ENCODE measurements around the gene TMC5.

Gene TMC5

DNA sequence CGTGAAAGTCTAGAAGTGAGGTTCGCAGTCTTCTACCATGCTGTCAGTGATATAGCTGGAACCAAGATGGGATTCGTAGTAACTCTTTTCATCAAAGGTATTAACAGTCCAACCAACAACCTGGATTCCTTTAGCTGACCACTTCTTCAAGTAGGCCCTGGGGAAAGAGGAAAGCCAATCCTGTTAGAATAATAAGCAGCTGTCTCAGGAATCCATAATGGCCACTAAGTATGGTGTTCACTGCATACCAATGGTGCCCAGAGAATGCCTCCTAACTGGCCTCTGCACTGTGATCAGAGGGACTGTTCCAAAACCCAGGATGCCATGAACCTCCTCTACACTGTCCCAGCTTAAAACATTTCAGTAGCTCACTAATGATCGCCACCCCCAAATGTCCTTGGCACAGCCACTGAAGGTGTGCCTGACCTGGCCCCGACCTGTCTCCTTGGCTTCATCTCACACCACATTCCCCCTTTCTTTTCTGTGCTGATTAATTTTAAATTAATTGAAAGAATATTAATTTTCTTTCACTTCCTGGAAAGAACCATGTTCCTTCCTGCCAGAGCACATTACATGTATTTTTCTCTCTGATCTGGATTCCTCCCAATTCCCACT lies 85.9 kb downstream of the TMC5 start:
- H3K27ac Mint-ChIP-seq, result no peak overlapping the region
- H3K4me3 Mint-ChIP-seq, result no peak overlapping the region
- H3K36me3 Mint-ChIP-seq, result peaks cover 18% of the 10 kb centered on the region
- no peaks in the 10 kb centered on the region for H3K27me3 Mint-ChIP-seq
- no peaks in the 10 kb centered on the region for H3K4me1 Mint-ChIP-seq
- no peaks in the 10 kb centered on the region for H3K9me3 Mint-ChIP-seq

DNA sequence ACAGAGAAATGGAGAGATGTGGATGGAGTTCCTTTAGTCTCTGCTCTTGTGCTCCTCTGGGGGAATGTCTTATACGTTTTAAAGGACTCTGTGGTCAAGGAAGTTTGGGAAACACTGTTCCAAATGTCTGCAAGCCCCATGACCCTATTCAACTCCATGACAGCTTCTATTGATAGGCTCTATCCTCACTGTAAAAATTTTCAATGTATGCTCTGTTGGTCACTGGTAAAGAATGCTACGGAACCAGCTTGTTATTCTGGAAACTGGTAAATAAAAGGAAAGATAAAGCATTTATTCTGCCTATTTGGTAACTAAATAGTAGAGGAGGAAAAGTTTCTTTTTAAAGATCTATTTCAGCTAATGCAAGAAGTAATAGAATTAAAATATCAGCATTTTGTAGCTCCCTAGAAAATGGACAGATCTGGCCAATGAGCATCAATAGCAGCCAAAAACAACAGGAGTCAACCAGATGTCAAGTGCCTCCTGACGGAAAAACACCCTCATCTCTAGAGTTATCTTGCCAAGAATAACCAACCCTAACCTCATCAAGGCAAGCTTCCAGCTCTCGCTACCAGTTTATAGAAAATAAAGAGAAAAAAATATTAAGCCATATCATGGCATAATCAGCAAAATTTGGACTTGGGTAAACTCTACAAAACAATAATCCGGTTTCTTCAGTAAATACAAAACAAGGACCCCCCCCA lies 88.1 kb downstream of the TMC5 start:
- H3K9me3 Mint-ChIP-seq, result no peaks in the 10 kb centered on the region

GRCh38 chr16:19506965-19507364 lies 89.3 kb downstream of the TMC5 start:
- Mint-ChIP-seq H3K27me3 (no peaks in the 10 kb centered on the region), H3K9me3 (no peaks in the 10 kb centered on the region), H3K27ac (no peak overlapping the region), H3K36me3 (peaks cover 14% of the 10 kb centered on the region), H3K4me3 (no peak overlapping the region), H3K4me1 (no peaks in the 10 kb centered on the region)

More for the DNA sequence above, 88.1 kb downstream of the TMC5 start:
- Mint-ChIP-seq H3K4me3 (no peak overlapping the region), H3K27me3 (no peaks in the 10 kb centered on the region), H3K36me3 (peaks cover 16% of the 10 kb centered on the region), H3K4me1 (no peaks in the 10 kb centered on the region), H3K27ac (no peak overlapping the region)

DNA sequence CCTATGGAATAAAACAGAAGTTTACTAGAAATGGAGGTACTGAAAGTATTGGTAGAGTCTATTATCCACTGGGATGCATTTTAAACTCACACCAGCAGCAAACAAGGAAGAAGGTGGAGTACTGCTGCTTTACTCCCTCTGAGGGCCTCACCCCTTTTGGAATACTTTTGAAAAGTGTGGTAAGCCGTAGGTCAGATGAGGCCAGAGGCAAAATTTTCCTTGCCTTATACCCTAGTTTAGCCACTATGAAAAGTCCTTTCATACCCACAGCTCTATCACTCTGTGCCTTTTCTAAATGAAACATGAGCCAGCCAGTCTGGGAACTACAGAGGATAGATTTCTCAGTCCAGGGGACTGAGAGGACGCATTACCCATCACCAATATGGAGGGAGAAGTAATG lies 90.2 kb downstream of the TMC5 start:
- Mint-ChIP-seq H3K4me1 (peaks cover 5% of the 10 kb centered on the region), H3K27me3 (no peaks in the 10 kb centered on the region), H3K9me3 (no peaks in the 10 kb centered on the region), H3K36me3 (peaks cover 11% of the 10 kb centered on the region), H3K4me3 (no peak overlapping the region), H3K27ac (no peak overlapping the region)

DNA sequence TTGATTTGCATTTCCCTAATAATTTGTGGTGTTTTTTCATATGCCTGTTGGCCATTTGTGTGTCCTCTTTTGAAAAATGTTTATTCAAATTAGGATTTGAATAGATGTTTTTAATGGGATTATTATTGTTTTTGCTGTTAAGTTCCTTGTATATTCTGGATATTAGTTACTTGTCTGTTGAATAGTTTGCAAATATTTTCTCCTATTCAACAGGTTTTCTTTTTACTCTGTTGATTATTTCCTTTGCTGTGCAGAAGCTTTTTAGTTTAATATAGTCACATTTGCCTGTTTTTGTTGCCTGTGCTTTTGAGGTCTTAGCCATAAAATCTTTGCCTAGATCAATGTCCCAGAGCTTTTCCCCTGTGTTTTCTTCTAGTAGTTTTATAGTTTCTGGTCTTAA lies 94.6 kb downstream of the TMC5 start:
- Mint-ChIP-seq H3K9me3 (no peaks in the 10 kb centered on the region), H3K36me3 (peaks cover 6% of the 10 kb centered on the region), H3K27me3 (no peaks in the 10 kb centered on the region), H3K4me1 (peaks cover 29% of the 10 kb centered on the region), H3K4me3 (no peak overlapping the region), H3K27ac (no peak overlapping the region)

- peaks cover 37% of the 10 kb centered on the region for H3K4me1 Mint-ChIP-seq
- H3K36me3 Mint-ChIP-seq, result peaks cover 8% of the 10 kb centered on the region
- H3K9me3 Mint-ChIP-seq, result no peaks in the 10 kb centered on the region
- no peaks in the 10 kb centered on the region for H3K27me3 Mint-ChIP-seq
- H3K4me3 Mint-ChIP-seq, result no peak overlapping the region
- no peak overlapping the region for H3K27ac Mint-ChIP-seq
Measured at GRCh38 chr16:19513377-19514053, 95.8 kb downstream of the TMC5 start.

GRCh38 chr16:19515757-19516156 lies 98.1 kb downstream of the TMC5 start:
- Mint-ChIP-seq H3K4me3 (no peak overlapping the region), H3K27me3 (no peaks in the 10 kb centered on the region), H3K4me1 (peaks cover 48% of the 10 kb centered on the region), H3K27ac (no peak overlapping the region), H3K36me3 (peaks cover 8% of the 10 kb centered on the region), H3K9me3 (no peaks in the 10 kb centered on the region)

GRCh38 chr16:19517424-19518089 lies 99.9 kb downstream of the TMC5 start:
- peaks cover 8% of the 10 kb centered on the region for H3K36me3 Mint-ChIP-seq
- no peak overlapping the region for H3K27ac Mint-ChIP-seq
- no peaks in the 10 kb centered on the region for H3K27me3 Mint-ChIP-seq
- peaks cover 61% of the 10 kb centered on the region for H3K4me1 Mint-ChIP-seq
- no peaks in the 10 kb centered on the region for H3K9me3 Mint-ChIP-seq
- no peak overlapping the region for H3K4me3 Mint-ChIP-seq

GRCh38 chr16:19518388-19518787 lies 100.7 kb downstream of the TMC5 start:
- H3K4me3 Mint-ChIP-seq, result no peak overlapping the region
- peaks cover 8% of the 10 kb centered on the region for H3K36me3 Mint-ChIP-seq
- peaks cover 59% of the 10 kb centered on the region for H3K4me1 Mint-ChIP-seq
- H3K9me3 Mint-ChIP-seq, result no peaks in the 10 kb centered on the region
- H3K27ac Mint-ChIP-seq, result no peak overlapping the region
- H3K27me3 Mint-ChIP-seq, result no peaks in the 10 kb centered on the region

DNA sequence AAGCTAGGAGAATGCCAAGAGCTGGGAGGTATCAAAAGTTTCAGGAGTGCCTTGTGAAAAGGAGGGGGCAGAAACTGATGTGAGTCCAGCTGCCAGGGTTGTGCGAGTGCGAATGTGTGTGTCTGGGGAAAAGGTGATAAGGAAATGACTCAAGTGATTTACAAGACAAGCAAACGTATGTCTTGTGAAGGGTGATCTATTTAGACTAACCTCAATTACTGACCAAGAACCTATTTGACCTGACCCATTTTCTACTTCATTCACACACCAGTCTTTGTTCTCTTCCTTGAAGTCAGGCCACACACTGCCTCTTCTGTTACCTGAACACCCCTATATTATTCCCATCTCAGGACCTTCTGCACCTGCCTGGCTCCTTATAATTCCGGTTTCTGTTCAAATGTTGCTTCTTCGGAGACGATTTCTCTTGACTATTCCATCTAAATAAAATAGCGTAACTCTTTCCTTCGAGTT lies 103.2 kb downstream of the TMC5 start:
- H3K4me3 Mint-ChIP-seq, result peak overlapping the region; percentile 95
- peaks cover 68% of the 10 kb centered on the region for H3K4me1 Mint-ChIP-seq
- peak overlapping the region; percentile 96 for H3K27ac Mint-ChIP-seq
- H3K27me3 Mint-ChIP-seq, result no peaks in the 10 kb centered on the region
- peaks cover 6% of the 10 kb centered on the region for H3K36me3 Mint-ChIP-seq
- H3K9me3 Mint-ChIP-seq, result no peaks in the 10 kb centered on the region

DNA sequence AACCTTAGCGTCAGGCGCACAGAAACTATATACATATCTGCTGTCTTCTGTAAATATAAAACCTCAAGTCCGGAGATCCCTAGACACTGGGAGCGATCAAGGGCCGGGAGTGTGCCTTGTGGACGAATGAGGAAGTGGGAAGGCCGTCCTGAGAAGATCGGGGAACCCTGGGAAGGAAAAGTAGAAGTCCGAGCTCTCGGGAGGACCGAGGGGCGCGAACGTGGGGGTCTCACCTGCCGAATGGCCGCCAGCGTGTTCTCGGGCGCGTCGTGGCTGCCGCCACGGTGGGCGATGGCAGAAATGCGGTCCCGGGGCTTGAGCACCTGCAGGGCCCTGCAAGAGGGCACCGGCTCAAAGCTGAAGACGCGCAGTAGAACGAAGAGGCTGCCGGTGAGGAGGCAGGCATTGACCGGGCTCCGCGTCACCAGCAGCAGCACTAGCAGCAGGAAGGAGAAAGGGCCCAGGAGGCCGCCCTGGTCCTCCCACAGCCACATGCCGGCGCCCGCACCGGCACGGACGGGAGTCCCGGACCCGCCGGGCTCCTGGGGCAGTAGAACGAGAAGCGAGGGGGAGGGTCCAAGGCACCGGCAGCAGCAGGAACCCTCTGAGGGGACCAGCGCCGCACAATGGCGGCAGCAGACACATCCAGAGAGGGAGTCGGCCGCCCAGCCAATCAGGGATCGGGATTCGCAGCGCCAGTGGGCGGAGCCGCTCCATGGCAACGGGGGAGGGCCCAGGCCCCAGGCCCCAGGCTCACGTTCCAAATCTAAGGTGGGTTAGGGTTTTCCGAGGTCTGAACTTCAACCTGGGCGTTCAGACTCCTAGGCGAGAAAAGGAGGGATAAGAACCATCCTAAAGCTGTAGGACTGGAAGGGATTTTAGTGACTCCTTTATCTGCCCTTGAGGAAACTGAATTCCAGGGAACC lies 104.1 kb downstream of the TMC5 start, which contains the start of gene GDE1:
Gene GDE1 (minus strand): TSS at position 628 of the 926 bp plus-strand sequence. CDS start 134 bp downstream, at position 494.
- peaks cover 4% of the 10 kb centered on the region for H3K36me3 Mint-ChIP-seq
- H3K27me3 Mint-ChIP-seq, result no peaks in the 10 kb centered on the region
- peak within 1 kb of the TSS; percentile 95 for H3K4me3 Mint-ChIP-seq
- no peaks in the 10 kb centered on the region for H3K9me3 Mint-ChIP-seq
- H3K27ac Mint-ChIP-seq, result peak within 1 kb of the TSS; percentile 96
- peaks cover 64% of the 10 kb centered on the region for H3K4me1 Mint-ChIP-seq

- H3K27me3 Mint-ChIP-seq, result no peaks in the 10 kb centered on the region
- H3K4me1 Mint-ChIP-seq, result peaks cover 57% of the 10 kb centered on the region
Measured at GRCh38 chr16:19522397-19522732, 104.7 kb downstream of the TMC5 start.

GRCh38 chr16:19522760-19523159 lies 105.1 kb downstream of the TMC5 start:
- H3K4me3 Mint-ChIP-seq, result no peak overlapping the region
- peaks cover 54% of the 10 kb centered on the region for H3K4me1 Mint-ChIP-seq
- peaks cover 4% of the 10 kb centered on the region for H3K36me3 Mint-ChIP-seq
- H3K27ac Mint-ChIP-seq, result peak overlapping the region; percentile 96
- no peaks in the 10 kb centered on the region for H3K27me3 Mint-ChIP-seq
- no peaks in the 10 kb centered on the region for H3K9me3 Mint-ChIP-seq

More at GRCh38 chr16:19522397-19522732, 104.7 kb downstream of the TMC5 start:
- Mint-ChIP-seq H3K36me3 (peaks cover 4% of the 10 kb centered on the region), H3K9me3 (no peaks in the 10 kb centered on the region), H3K27ac (peak overlapping the region; percentile 96), H3K4me3 (peak overlapping the region; percentile 95)

DNA sequence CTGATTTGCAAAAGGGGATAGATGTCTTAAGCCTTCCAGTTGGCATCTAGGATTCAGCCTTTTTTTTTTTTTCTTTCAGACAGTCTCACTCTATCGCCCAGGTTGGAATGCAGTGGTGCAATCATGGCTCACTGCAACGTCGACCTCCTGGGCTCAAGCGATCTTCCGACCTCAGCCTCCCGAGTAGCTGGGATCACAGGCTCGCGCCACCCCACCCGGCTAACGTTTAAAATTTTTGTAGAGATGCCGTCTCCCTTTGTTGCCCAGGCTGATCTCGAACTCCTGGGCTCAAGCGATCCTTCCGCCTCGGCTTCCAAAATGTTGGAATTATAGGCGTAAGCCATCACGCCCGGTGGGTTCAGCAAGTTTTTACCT lies 105.5 kb downstream of the TMC5 start:
- no peak overlapping the region for H3K4me3 Mint-ChIP-seq
- peaks cover 54% of the 10 kb centered on the region for H3K4me1 Mint-ChIP-seq
- H3K36me3 Mint-ChIP-seq, result peaks cover 4% of the 10 kb centered on the region
- no peaks in the 10 kb centered on the region for H3K9me3 Mint-ChIP-seq
- no peak overlapping the region for H3K27ac Mint-ChIP-seq
- H3K27me3 Mint-ChIP-seq, result no peaks in the 10 kb centered on the region
